ENCODE results near the gene KLK7.
"Not testable (repeated sequence)": the region's sequence is repeated elsewhere in the genome, so short reads cannot be mapped to it uniquely, and the experiment has no call there.

The KLK7 gene

DNA sequence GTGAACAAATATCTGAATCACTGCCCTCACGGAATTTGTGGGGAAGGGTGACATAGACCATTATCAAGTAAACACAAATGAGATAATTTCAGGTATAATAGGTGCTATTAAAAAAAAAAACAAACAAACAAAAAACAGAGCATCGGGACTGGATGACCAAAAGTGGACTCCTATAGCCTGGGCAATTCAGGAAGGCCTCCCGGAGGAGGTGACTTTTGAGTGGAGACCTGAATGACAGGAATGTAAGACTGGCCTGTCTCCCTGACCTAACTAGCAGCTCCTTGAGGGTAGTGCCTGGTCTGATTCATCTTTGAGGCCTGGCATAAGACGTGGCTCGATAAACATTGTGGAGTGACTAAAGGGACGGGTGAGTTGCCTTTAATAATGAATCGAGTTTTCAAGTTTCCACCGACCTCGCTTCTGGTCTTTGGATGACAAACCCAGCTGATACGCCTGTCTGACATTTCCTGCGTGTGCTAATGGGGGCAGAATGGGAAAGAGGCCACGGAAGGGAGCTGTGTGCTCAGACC lies 29.0 kb upstream of the KLK7 start:
- DNase-seq (ENCODE audit: low read depth, low spot score), result no peak

- DNase-seq (ENCODE audit: low read depth, low spot score), result no peak
Observed at GRCh38 chr19:51010066-51010795, 26.5 kb upstream of the KLK7 start.

DNA sequence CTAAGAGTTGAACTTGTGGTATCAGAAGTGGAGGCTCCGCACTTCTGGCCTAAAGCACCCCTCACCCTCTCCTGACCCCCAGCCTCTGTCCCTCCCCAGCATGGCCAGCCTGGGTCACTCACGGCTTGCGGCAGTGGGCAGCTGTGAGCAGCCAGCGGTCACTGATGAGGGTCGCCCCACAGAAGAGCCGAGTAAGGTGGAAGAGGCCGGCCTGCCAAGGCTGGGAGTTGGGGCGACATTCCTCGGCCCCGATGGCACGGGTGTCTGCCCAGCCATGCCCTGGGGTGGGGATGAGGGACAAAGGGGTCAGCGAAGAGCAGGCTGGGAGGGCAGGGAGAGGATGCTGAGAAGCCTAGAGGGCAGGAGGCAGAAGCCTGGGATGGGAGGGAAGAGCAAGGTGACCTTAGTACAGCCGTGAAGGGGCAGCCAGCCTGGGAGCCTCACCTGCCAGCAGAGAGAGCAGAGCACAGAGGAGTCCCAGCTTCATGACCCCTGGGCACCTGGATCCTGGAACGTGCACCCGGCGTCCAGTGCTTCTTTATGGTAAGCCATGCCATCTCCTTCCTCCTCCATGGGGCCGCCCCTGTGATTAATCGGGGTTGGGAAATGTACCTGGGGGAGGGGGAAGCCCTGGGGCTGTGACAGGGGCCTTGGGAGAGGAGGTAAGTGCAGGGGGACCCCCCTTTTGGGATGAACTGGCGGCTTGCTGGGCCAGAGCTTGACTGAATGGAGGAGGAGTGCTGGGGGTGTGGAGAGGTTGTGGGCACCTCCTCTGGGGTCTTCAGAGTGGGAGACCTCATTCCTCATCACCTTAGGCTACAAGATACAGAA lies 25.6 kb upstream of the KLK7 start:
- no peak for DNase-seq (ENCODE audit: low read depth, low spot score)

DNA sequence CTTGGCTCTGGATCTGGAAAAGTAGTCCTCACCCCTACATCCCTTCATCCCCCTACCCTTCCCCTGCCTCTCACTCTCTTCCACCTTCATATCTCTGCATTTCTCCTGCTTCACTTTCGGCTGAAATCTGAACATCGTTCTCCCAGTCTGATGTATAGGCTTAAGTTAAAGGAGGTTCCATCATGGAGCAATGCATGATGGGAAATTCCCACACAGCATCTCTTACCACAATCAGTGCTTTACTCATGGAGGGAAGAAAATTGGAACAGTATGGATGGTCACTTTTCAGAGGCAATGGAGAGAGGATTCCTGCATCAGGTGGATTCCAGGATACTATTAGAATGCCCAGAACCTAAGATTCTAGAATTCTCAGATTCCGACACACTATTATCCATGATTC lies 23.8 kb upstream of the KLK7 start:
- no peak for DNase-seq (ENCODE audit: low read depth, low spot score)

DNA sequence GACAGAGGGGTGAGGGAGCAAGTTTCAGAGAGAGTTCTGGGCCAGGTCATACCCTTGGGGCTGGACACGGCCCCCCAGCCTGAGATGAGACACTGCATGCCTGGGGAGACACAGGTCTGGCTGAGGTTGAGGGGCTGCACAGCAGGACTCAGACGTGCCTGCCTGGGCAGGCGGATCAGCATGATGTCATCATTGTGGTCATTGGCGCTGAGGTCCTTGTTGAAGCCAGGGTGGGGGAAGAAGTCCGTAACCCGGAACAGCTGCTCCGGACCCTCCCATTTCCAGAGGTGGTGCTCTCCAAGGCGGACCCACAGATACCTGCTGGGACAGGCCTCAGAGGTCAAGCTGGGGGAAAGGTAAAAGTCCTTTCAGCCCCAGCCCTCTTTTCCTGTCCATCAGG lies 22.7 kb upstream of the KLK7 start:
- no peak for DNase-seq (ENCODE audit: low read depth, low spot score)

DNA sequence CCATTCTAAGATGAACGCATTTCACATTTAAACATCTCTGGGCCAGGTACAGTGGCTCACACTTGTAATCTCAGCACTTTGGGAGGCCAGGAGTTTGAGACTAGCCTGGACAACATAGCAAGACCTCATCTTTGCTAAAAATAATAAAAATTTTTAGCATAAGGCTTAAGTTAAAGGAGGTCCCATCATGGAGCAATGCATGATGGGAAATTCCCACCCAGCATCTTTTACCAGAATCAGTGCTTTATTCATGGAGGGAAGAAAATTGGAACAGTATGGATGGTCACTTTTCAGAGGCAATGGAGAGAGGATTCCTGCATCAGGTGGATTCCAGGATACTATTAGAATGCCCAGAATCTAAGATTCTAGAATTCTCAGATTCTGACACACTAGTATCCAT lies 21.5 kb upstream of the KLK7 start:
- no peak for DNase-seq (ENCODE audit: low read depth, low spot score)

- no peak for DNase-seq (ENCODE audit: low read depth, low spot score)
Observed at GRCh38 chr19:51003316-51003715, 19.6 kb upstream of the KLK7 start.

- peak; percentile 99 for DNase-seq (ENCODE audit: low read depth, low spot score)
Observed at GRCh38 chr19:51002542-51003311, 19.0 kb upstream of the KLK7 start.

DNA sequence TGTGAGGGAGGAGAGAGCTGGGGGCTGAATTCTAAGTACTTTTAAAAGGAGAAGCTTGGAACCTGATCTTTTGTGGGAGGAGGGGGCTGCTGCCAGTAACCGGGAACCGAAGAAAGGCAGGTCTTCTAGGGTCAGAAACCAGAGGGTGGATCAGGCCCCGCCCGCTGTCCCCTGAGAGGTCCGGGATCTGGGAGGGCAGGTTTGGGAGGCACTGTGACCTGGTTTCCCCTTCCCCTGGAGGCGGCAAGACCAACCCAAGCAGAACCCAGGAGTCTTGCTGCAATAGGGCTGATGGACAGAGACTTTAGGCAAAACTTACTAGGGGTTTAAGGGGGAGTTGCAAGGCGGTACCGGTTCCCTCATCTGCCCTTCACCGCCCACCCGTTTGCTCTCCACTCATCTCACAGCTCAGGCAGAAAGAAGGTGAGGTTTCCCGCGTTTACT lies 18.4 kb upstream of the KLK7 start:
- peak; percentile 92 for DNase-seq (ENCODE audit: low read depth, low spot score)

GRCh38 chr19:51001515-51001914 lies 17.8 kb upstream of the KLK7 start, which contains the start of gene KLK8:
Gene KLK8 (minus strand): TSS chr19:51001604. CDS start chr19:51001167, 437 bp downstream.
- peak; percentile 89 for DNase-seq (ENCODE audit: low read depth, low spot score)

DNA sequence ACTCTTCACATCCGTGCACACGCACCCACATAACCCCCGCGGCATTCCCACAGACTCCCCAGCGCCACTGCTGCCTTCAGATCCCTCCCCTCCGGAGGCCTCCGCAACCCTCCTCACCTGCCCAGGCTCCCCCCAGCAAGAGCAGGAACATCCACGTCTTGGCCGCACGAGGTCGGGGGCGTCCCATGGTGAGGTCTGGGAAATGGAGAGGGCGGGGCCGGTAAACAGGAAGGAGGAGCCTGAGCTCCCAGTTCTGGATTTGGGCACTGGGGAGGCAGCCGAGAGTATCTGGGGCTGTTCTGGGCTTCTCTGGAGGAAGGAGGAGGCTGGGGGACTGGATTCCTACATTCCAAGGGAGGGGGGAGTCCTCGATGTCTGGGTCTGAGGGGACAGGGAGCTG lies 17.3 kb upstream of the KLK7 start:
- DNase-seq (ENCODE audit: low read depth, low spot score), result peak; percentile 89

DNA sequence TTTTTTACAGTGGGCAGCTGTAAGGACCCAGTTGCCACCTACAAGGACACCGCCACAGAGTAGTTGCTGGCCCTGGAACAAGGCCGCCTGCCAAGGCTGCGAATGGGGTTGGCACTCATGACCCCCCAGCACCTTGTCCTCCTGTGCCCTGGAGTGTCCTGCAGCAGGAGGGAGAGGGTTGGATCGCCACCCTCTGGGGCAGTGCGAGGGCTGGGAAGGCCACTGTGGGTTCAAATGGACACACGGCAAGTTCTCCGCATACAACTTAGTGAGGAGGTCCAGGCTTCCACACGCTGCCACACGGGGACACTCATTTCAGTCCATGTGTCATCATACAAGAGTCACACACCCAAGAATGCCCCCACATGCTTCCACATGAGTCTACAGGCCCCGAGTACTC lies 16.7 kb upstream of the KLK7 start:
- DNase-seq (ENCODE audit: low read depth, low spot score), result no peak

GRCh38 chr19:50998686-50999085 lies 15.0 kb upstream of the KLK7 start:
- no peak for DNase-seq (ENCODE audit: low read depth, low spot score)

DNA sequence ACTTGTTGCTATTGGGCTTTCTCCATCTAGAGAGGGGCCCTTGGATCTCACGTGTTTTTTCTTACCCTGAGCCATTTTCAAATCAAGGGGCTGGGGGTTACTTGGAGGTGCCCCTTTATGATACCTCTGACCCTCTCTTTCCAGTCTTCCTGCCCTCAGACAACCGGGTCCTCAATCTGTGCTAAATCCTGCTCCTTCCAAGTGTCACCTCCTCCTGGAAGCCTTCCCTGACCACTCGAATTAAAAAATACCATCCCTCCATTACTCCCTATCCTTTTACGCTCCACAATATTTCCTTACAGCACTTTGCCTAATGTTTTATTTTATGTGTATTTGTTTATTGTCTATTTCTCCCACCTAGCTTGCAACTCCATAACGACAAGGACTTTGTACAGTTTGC lies 14.3 kb upstream of the KLK7 start:
- DNase-seq (ENCODE audit: low read depth, low spot score), result no peak

- DNase-seq (ENCODE audit: low read depth, low spot score), result no peak
Observed at GRCh38 chr19:50994129-50994528, 10.4 kb upstream of the KLK7 start.

DNA sequence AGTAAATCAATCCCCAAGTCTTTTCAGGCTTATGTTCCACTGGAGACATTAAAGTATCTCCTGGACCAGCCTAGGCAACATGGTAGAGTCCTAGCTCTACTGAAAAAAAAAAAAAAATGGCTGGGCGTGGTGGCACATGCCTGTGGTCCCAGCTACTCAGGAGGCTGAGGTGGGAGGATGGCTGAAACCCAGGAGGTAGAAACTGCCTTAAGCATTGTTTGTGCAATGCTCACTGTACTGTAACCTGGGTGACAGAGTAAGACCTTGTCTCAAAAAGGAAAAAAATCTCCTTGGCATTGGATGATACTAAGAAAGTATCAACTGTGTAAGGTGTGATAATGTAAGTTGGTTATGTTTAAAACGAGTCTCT lies 8.9 kb upstream of the KLK7 start:
- no peak for DNase-seq (ENCODE audit: low read depth, low spot score)

DNA sequence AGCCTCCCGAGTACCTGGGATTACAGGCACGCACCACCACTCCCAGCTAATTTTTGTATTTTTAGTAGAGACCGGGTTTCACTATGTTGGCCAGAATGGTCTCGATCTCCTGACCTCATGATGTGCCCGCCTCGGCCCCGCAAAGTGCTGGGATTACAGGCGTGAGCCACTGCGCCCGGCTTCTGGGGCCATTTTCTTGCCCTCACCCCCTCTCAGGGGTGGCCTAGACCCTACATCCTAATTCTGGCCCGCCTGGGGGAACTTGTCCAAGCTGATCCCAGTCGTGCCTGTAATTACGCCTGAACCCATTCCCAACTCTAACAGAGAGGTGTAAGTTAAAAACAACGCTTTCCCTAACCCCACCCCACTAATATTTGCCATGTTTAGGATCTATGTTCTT lies 699 bp upstream of the KLK7 start:
- DNase-seq (ENCODE audit: low read depth, low spot score), result not testable (repeated sequence)

DNA sequence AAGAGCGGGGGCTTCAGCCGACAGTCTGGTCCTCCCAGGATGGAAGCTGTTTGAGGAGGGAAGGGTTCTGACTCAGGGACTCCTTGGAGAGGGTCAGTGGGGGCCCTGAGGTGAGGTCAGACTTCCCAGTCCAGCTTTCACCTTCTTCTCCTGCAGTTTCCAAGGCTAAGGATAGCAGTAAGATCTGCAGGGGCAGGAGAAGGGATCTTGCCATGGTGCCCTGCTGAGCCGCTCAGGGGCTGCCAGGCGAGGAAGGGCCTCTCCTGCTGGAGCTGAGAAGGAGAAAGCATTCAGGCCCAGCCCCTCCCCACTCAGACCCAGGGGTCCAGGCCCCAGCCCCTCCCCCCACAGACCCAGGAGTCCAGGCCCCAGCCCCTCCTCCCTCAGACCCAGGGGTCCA lies 1.5 kb downstream of the KLK7 start:
- no peak for DNase-seq (ENCODE audit: low read depth, low spot score)

DNA sequence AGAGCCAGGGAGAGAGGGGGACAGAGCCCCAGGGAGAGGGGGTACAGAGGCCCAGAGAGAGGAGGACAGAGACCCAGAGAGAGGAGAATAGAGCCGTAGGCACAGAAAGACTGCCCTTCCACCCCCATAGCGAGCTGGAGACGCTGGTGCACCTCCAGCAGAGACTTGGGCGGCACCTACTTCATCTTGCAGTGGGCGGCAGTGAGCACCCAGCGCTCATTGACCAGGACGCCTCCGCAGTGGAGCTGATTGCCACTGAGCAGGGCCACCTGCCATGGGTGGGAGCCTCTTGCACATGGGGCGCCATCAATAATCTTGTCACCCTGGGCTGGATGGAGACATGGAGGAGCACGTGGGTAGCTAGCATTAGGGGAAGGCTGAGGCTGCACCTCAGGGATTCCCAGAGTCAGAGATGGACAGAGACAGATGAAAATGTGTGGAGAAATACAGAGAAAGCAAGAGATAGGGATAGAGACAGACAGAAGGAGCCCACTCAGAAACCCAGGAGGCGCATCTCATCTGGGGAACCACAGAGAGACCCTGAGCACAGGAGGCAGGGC lies 2.0 kb downstream of the KLK7 start:
- no peak for DNase-seq (ENCODE audit: low read depth, low spot score)

DNA sequence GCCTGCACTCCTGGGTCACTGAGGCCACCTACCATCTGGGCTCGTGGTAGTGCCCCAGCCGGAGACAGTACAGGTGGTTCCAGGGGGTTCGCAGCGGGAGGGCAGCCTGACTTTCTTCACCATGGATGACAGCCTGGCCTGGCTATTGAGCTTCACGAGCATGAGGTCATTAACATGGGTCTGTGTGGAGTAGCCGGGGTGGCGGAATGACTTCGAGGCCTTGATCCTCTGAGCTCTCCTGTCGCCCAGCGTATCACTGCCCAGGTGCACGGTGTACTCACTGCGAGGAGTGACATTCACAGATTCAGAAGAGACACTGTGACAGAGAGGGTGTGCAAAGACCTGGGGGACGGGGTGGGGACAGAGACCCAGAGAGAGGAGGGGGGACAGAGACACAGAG lies 3.5 kb downstream of the KLK7 start:
- DNase-seq (ENCODE audit: low read depth, low spot score), result no peak

GRCh38 chr19:50979758-50980157 lies 4.0 kb downstream of the KLK7 start:
- no peak for DNase-seq (ENCODE audit: low read depth, low spot score)

Measured in ELF-1 (cell line).